Activated effector memory CD4-positive, alpha-beta T cell treated with anti-CD3 and anti-CD28 coated beads, Interleukin-2, amount 50 U/mL, for 16 hours (primary cell): Measurements from ENCODE around the gene SOD2.
"Not testable (repeated sequence)": the region's sequence is repeated elsewhere in the genome, so short reads cannot be mapped to it uniquely, and the experiment has no call there.

Experiments
- DNase-seq: peaks from one replicate; pipeline ENCODE4 v3.0.0-alpha.2; 2020

The SOD2 gene

GRCh38 chr6:159681191-159681880, 11.7 kb downstream of the SOD2 start:
- no peak for DNase-seq

GRCh38 chr6:159680104-159680503, 12.9 kb downstream of the SOD2 start:
- DNase-seq = no peak

GRCh38 chr6:159679091-159680077, 13.7 kb downstream of the SOD2 start:
- DNase-seq = no peak

GRCh38 chr6:159678574-159678973, 14.5 kb downstream of the SOD2 start:
- DNase-seq = no peak

- DNase-seq = no peak
Observed at GRCh38 chr6:159677506-159678165, 15.4 kb downstream of the SOD2 start.

- no peak for DNase-seq
Observed at GRCh38 chr6:159676890-159677505, 16.0 kb downstream of the SOD2 start.

- not testable (repeated sequence) for DNase-seq
Observed at GRCh38 chr6:159676236-159676635, 16.8 kb downstream of the SOD2 start.

- no peak for DNase-seq
Observed at GRCh38 chr6:159665868-159666635, 27.0 kb downstream of the SOD2 start.

- DNase-seq = not testable (repeated sequence)
Observed at GRCh38 chr6:159663368-159663889, 29.6 kb downstream of the SOD2 start.

- not testable (repeated sequence) for DNase-seq
Observed at GRCh38 chr6:159661977-159662376, 31.1 kb downstream of the SOD2 start.

GRCh38 chr6:159655409-159655988, 37.5 kb downstream of the SOD2 start:
- no peak for DNase-seq

GRCh38 chr6:159654483-159655098, 38.5 kb downstream of the SOD2 start:
- no peak for DNase-seq

GRCh38 chr6:159650314-159650713, 42.7 kb downstream of the SOD2 start:
- DNase-seq = no peak

- no peak for DNase-seq
Observed at GRCh38 chr6:159649441-159649840, 43.6 kb downstream of the SOD2 start.

- no peak for DNase-seq
Observed at GRCh38 chr6:159646733-159647132, 46.3 kb downstream of the SOD2 start.

- DNase-seq = no peak
Observed at GRCh38 chr6:159646116-159646515, 46.9 kb downstream of the SOD2 start.

- DNase-seq = no peak
Observed at GRCh38 chr6:159645640-159646039, 47.4 kb downstream of the SOD2 start.
